Measurements from ENCODE around the gene MAP2. TPM values are rescaled to one million over a fixed set of nuclear protein-coding genes. Genes with fewer than 3 reads are reported as not detected.

MAP2 gene
- total and polyA plus RNA-seq, 8 donors, result 2.1 to 24.6 (median 11.8) TPM

GRCh38 chr2:209470466-209470865, 46.6 kb downstream of the MAP2 start:
- intact Hi-C loops (cut with DNase I; ENCODE audit: low total_unique reads), result no loop called here
- Histone ChIP-seq H3K4me3 (no peak overlapping the region), H3K36me3 (no peaks in the 10 kb centered on the region), H3K27me3 (no peaks in the 10 kb centered on the region), H3K9me3 (no peaks in the 10 kb centered on the region), H3K4me1 (peaks cover 0 to 10% (median 0%) of the 10 kb centered on the region in 4 donors), H3K27ac (no peak overlapping the region)
- no peak for TF ChIP-seq POLR2AphosphoS5 (IDR thresholded peaks at IDR 0.05)
- no peak for TF ChIP-seq CTCF (IDR thresholded peaks at IDR 0.05)
- no peak for DNase-seq
- WGBS, 5 donors, result 84 to 92% (median 89%) methylated on average over 2 of the region's 2 CpGs

- no peak overlapping the region for H3K27ac ChIP-seq
- H3K9me3 ChIP-seq, result no peaks in the 10 kb centered on the region
- H3K27me3 ChIP-seq, result no peaks in the 10 kb centered on the region
- no peak overlapping the region for H3K4me3 ChIP-seq
- no peak for DNase-seq
- intact Hi-C loops (cut with DNase I; ENCODE audit: low total_unique reads), result no loop called here
- TF ChIP-seq CTCF (IDR thresholded peaks at IDR 0.05) (no peak), POLR2A (IDR thresholded peaks at IDR 0.05) (no peak), EP300 (IDR thresholded peaks at IDR 0.05) (no peak), POLR2AphosphoS5 (IDR thresholded peaks at IDR 0.05) (no peak)
- H3K4me1 ChIP-seq, result peaks cover 0 to 10% (median 0%) of the 10 kb centered on the region in 4 donors
- H3K36me3 ChIP-seq, result no peaks in the 10 kb centered on the region
These were observed 47.2 kb downstream of the MAP2 start for GRCh38 chr2:209471037-209471436.

GRCh38 chr2:209472112-209472832, 48.4 kb downstream of the MAP2 start:
- no peak for TF ChIP-seq CTCF (IDR thresholded peaks at IDR 0.05)
- no peak for TF ChIP-seq POLR2A (IDR thresholded peaks at IDR 0.05)
- TF ChIP-seq POLR2AphosphoS5 (IDR thresholded peaks at IDR 0.05), result no peak
- no peak for TF ChIP-seq EP300 (IDR thresholded peaks at IDR 0.05)
- DNase-seq, result no peak
- peaks cover 0 to 18% (median 0%) of the 10 kb centered on the region in 4 donors for H3K4me1 ChIP-seq
- intact Hi-C loops (cut with DNase I; ENCODE audit: low total_unique reads), result no loop called here
- H3K27me3 ChIP-seq, result no peaks in the 10 kb centered on the region
- WGBS, 5 donors, result 53 to 62% (median 60%) methylated on average over 4 of the region's 4 CpGs
- no peaks in the 10 kb centered on the region for H3K36me3 ChIP-seq
- no peaks in the 10 kb centered on the region for H3K9me3 ChIP-seq
- H3K4me3 ChIP-seq, result no peak overlapping the region
- H3K27ac ChIP-seq, result no peak overlapping the region

GRCh38 chr2:209472871-209473270, 49.0 kb downstream of the MAP2 start:
- H3K4me3 ChIP-seq, result no peak overlapping the region
- no peaks in the 10 kb centered on the region for H3K9me3 ChIP-seq
- no peaks in the 10 kb centered on the region for H3K27me3 ChIP-seq
- peaks cover 0 to 18% (median 0%) of the 10 kb centered on the region in 4 donors for H3K4me1 ChIP-seq
- intact Hi-C loops (cut with DNase I; ENCODE audit: low total_unique reads), result no loop called here
- no peak for DNase-seq
- 67 to 82% (median 69%) methylated on average over 2 of the region's 2 CpGs for WGBS, 5 donors
- H3K27ac ChIP-seq, result no peak overlapping the region
- no peaks in the 10 kb centered on the region for H3K36me3 ChIP-seq
- TF ChIP-seq POLR2A (IDR thresholded peaks at IDR 0.05), result no peak
- no peak for TF ChIP-seq CTCF (IDR thresholded peaks at IDR 0.05)
- no peak for TF ChIP-seq POLR2AphosphoS5 (IDR thresholded peaks at IDR 0.05)
- no peak for TF ChIP-seq EP300 (IDR thresholded peaks at IDR 0.05)
